Measurements from ENCODE around the gene CCNK.
A peak's percentile ranks its signal among the peaks of the same experiment; 100 is the strongest.

CCNK gene

GRCh38 chr14:99556134-99556791, 75.1 kb downstream of the CCNK start:
- no peak for DNase-seq

GRCh38 chr14:99559286-99559990, 78.2 kb downstream of the CCNK start:
- DNase-seq, result peak; percentile 72

GRCh38 chr14:99560403-99560802, 79.2 kb downstream of the CCNK start:
- no peak for DNase-seq

- no peak for DNase-seq
Observed at GRCh38 chr14:99560922-99561683, 79.9 kb downstream of the CCNK start.

GRCh38 chr14:99561864-99562263, 80.7 kb downstream of the CCNK start:
- no peak for DNase-seq
